HG03175 (cell line): ENCODE results near the gene UMPS.
"Not testable (repeated sequence)": the region's sequence is repeated elsewhere in the genome, so short reads cannot be mapped to it uniquely, and the experiment has no call there.

Source experiments
- ATAC-seq: cut with Tn5 transposase; IDR thresholded peaks from one replicate; pipeline ENCODE4 v1.9.1; 2021; ENCODE audit warnings: mild to moderate bottlenecking, moderate library complexity; ENCODE audit not compliant: unreplicated experiment

The UMPS gene

DNA sequence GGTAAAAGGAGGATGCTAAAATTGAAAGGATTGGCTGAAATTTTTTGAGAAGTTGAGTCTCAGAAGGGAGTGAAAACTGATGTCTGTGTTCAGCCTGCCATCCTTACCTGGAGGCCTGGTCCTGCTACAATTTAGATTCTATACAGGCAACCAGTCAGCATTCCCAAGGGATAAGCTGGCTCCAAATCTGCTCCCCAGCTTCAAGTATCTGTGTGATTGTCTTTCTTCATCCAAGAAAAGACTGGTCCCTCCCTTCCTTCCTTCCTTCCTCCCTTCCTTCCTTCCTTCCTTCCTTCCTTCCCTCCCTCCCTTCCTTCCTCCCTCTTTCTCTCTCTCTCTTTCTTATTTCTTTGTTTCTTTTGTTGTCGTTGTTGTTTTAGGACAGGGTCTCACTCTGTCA is 24.7 kb upstream of the UMPS start:
- ATAC-seq = no peak

DNA sequence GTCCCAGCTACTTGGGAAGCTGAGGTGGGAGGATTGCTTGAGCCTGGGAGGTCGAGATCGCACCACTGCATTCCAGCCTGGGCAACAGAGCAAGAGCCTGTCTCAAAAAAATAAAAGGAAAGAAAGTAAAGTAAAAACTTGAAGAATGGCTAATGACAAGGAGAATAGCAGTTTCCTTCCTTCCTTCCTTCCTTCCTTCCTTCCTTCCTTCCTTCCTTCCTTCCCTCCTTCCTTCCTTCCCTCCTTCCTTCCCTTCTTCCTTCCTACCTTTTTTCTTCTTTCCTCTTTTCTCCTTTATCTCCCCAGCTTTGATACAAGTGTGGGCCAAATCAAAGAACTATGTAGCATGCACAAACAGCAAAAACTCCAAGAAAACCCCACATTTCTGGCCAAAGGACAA is 23.0 kb upstream of the UMPS start:
- not testable (repeated sequence) for ATAC-seq

DNA sequence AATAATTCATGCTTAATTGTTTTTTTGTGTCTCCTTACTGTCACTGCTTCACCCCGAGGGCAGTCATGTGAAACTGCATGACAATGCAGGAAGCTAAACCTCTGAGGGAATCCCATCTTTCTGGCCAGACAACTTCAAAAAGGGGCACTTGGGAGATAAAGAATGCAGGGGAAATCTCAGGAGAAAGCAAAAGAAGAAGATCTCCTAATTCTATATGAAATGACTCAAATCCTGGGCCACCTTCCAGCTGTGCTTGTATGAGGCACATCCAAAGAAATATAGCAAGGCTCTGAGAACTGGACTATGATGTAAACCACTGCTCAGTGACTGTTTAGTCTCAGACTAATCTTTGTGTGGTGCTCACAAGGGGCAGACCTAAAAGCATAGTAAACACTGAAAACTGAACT is 22.6 kb upstream of the UMPS start:
- no peak for ATAC-seq

DNA sequence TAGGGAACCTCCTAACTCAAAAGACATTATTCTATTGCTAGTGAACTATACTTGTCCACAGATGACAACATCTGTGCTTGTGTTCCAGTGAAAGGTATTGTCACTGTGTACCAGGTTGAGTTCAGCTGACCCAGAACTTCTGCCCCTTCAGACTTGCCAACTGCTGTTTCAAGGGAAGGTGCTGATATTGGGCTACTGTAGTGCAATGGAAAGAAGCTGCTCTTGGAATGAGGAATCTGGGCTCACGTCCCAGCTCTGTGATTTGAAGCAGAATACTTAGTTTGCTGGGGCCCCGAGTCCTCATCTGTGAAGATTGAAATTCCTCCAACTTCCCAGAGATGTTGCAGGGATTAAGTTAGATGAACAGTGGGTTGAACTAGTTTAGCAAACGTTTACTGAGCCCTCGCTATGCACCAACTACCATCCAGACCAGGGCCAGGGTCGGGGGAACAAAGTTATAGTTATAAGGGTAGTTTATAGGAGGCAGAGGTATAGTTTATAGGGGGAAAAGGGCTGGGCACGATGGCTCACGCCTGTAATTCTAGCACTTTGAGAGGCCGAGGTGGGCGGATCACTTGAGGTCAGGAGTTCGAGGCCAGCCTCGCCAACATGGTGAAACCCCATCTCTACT is 15.9 kb upstream of the UMPS start:
- no peak for ATAC-seq

DNA sequence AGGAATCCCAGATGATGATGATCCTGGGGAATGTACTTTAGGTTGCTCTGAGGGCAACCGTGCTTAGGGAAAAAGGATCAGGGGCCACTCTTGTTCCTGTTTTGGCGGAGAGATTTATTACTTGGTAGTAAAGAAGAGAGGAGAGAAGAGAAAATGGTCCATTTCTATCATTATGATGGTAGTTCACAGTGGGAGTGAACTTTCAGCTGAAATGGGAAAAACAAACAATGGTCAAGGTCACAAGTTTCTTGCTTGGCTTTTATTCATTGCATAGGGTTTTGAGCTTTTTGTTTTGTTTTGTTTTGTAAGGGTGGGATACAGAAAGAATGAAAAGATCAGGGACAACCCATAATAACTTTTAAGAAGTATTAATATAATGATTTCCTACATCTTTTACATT is 7.7 kb upstream of the UMPS start:
- ATAC-seq = no peak

DNA sequence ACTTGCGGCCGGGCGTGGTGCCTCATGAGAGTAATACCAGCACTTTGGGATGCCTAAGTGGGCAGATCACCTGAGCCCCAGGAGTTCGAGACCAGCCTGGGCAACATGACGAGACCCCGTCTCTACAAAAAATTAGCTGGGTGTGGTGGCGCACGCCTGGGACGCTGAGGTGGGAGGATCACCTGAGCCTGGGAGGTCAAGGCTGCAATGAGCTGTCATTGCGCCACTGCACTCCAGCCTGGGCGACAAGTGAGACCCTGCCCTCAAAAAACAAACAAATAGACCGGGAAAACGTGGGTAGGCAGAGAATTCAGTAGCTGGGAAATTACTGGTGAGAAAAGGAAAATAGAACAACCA is 667 bp downstream of the UMPS start:
- no peak for ATAC-seq

DNA sequence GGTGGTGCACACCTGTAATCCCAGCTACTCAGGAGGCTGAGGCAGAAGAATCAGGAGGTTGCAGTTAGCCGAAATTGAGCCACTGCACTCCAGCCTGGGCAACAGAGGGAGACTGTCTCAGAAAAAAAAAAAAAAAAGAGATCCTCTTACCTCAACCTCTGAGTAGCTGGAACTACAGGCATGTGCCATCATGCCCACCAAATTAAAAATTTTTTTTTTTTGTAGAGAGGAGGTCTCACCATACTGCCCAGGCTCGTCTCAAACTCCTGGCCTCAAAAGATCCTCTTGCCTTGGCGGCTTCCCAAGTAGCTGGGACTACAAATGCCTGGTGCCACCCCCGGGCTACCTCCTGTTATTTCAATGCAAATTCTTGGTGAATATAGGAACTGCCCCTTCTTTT is 1.5 kb downstream of the UMPS start:
- ATAC-seq = no peak

DNA sequence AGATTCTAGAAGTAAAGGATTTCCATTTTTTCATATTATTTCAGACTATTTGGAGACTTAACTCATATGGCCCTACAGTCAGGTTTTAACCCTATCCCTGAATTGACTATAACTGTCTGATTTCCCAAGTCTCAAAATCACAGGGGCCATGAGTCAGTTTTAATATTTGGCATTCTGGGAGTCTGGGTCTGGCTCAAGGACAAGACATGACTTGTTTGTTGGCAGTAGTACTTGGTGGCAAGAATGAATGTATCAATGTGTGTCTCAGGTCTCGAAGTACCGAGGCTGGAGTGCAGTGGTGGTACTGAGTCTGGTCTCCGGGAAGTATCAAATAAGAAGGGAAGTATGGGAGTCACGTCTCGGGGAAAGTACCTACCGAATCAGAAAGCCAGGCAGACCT is 10.8 kb downstream of the UMPS start:
- ATAC-seq = no peak

DNA sequence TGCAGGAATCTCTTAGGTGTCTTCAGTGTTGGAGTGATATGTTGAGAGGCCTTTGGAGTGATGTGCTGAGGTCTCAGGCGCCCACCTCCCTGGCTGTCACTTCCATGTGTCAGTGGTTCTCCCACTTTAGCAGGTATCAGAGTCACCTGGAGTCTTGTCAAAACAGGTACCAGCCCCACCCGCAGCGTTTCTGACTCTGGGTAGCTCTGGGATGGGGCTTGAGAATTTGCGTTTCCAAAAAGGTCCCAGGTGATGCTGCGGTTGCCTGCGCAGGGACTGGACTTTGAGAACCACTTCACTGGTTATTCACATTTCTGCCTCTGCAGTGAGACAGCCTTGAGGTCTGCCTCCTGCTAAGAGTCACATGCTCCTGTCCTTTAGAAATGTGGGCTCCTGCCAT is 15.5 kb downstream of the UMPS start:
- no peak for ATAC-seq

DNA sequence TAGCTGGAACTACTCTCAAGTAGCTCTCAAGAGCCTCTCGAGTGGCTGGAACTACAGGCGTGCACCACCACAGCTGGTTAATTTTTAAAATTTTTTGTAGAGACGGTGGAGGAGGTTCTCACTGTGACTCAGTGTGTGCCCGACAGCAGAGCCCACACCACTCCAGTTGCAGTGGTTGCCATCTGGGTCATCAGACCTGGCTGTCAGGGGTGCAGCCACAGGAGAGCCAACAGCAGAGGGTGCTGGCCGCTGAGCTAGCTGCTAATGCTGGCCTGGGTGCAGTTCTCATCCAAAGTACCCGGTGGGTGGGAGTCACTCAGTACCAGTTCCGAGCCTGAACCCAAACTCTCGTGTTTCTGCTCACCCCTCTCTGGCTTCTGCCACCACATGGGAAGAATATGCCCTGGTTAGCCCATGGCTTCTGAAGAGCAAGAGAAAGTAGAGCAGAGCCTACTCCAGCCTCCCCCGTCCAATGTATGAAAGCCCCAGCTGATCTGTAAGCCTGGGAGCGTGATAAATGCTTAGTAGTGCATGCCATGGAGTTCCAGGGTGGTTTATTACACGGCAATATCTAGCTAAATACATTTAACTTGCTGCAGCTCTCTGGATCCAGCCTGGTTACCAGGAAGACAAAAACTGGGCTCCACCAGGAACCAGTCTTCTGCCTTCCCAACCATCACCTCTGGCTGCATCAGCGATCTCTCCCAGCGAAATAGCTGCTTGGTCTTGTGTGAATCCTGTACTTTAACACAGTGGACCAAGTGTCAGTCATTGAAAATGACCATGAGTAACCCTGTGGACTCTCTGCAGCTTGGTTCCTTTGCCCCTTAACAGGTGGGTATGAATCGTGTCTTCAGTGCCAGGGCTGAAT is 17.1 kb downstream of the UMPS start:
- no peak for ATAC-seq

DNA sequence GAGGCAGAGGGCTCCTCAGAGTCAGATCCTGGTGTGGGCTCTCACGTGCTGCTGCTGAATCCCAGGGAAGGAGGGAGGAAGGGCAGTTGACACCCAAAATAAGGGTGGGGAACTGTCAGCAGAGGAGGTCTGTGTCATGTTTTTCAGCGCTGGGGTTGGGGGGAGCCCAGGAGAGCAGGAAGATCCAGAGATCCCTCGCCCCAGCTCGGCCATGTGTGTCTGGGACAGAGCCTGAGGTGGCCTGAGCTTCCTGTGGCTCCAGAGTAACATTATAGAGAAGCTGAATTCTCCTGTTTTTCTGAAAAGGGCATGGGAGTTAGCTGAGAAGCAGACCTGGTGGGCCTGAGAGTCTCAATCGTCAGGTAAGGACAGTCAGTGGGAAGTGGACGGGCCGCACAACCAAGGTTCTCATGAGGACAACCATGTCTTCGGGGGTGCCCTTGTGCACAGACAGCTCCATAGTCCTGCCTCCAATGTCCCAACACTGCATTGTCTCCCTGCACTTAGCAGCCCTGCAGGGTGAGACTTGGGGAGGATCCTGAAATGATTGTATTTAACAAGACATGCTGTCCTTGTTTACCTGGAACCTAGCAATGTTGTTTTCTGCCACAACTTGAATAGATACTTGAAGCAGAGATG is 18.4 kb downstream of the UMPS start:
- ATAC-seq = no peak

DNA sequence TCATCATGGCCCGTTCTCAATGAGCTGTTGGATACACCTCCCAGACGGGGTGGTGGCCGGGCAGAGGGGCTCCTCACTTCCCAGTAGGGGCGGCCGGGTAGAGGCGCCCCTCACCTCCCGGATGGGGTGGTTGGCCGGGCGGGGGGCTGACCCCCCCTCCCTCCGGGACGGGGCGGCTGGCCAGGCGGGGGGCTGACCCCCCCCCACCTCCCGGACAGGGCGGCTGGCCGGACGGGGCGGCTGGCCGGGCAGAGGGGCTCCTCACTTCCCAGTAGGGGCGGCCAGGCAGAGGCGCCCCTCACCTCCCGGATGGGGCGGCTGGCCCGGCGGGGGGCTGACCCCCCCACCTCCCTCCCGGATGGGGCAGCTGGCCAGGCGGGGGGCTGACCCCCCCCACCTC is 19.6 kb downstream of the UMPS start:
- not testable (repeated sequence) for ATAC-seq

DNA sequence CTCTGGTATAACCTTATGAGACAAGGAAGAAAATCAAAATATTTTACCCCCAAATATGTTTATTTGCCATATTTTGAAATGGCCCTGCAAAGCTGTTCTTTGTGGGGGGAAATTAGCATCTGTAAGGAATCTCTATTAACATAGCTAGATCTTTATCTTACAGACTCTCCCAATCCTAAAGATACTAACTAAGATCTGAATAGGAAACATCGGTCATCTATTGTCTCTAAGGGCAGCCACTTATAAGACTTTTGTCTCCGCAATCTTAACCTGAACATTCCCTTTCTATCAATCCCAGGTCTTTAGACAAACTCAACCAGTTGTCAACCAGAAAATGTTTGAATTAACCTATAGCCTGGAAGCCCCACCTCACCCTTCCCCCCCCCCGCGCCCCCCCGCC is 21.2 kb downstream of the UMPS start:
- no peak for ATAC-seq

DNA sequence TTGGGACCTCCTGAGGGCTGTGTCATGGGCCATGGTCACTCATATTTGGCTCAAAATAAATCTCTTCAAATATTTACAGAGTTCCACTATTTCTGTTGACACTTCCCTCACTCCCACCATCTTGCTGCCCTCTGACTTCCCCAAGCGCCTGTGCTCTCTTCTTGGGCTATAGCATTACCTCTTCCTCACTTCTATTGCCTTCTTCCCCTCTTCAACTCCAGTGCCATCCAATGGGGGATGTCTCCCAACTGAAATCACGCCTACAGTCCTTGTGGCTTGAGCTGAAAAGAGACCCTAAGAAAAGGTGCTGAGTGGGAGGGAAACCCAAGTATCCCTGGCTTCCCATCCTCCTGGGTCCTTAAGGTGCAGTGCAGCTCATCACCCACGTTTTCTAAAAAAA is 21.8 kb downstream of the UMPS start:
- ATAC-seq = no peak

DNA sequence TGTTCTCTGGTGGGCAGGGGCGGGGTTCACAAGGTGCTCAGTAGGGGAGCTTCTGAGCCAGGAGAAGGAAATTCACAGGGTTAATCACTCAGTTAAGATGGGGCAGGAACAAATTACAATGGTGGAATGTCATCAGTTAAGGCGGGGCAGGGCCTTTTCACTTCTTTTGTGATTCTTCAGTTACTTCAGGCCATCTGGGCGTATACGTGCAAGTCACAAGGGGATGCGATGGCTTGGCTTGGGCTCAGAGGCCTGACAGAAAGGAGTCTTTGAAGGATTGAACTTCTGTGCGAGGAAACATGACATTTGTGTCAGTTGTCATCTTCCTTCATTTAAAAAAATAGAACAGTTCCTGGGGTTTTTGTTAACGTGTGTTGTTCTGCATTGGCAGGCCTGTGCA is 27.7 kb downstream of the UMPS start:
- ATAC-seq = not testable (repeated sequence)

DNA sequence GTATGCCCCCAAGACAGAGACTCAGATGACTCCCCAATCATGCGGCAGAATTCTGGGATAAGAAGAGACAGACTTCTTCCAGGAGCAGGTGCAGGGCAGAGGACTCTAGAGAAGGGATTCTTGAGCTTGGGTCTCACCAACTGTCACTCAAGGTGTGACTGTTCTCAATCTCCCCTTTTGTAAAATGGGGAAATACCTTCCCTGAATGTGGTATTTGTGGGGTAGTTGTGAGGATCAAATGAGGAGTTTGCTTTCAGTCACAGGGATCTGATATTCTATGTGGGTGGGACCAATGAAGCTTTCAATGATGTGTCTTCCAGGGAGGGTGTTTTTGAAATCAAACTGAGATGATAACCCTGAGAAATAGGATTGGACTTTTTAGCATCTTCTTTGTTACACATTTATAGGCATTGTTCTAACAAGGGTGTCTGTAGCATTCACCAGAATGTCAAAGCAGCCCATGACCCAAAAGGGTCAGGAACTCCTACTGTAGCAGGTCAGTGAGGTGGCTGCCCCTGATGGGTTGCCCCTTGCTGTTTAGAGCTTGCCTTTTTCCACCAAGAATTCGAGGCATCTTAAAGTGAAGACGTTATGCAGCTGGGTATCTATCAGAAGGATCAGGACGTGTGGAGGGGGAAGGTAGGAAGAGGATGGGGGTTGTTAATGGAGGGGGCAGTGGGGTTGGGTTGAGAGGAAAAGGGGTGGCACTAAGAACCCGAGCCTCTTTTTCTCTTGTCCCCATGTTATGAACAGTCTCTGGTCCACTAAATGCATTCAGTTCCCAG is 28.8 kb downstream of the UMPS start:
- ATAC-seq = no peak

DNA sequence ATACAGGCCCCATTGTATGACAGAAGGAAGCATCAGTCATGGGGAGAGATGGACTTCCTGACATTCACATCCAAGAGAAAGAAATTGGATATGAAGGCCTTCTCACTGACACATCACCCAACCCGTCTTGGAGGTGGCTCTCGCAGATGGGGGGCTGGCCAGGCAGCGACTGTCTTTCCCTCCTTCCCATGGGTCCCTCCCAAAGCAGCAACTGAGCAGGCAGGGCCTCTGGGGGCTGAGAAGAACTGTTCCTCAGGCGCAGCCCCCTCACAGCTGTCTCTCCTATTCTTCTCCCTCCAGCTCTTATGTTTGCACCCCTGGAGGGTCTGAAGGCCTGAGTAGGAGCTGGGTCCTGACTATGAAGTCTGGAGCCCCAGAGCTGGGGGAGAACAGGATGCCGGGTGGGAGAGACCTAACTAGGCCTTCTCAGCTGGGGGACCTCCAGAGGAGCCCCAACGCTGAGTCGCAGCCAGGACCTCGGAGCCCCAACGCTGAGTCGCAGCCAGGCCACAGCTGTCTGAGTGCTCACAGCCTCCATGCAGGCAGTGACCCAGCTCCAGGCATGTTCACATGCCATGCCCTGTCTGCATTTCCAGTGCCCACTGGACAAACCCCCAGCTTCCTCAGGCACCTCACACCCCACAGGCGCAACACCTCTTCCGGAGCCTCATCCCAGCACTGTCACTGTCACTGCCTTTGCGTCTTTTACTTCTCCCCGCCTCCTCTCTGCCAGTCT is 29.6 kb downstream of the UMPS start:
- ATAC-seq = no peak

DNA sequence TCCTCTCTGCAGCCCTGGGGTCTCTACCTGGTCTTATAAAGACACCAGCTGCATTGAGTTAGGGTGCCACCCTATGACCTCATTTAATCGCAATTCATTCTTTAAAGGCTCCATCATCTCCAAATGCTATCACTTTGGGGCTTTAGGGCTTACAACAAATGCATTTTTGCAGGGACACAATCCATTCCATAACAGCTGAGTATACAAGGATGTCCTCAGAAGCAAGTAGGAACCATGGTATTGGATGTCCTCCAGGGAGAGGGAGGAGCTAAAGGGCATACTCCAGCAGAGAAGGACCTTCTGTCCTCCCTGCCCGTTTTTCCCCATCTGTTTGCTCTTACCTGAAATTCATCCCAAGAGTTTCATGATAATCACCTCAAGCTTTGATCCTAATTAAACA is 30.3 kb downstream of the UMPS start:
- ATAC-seq = no peak

DNA sequence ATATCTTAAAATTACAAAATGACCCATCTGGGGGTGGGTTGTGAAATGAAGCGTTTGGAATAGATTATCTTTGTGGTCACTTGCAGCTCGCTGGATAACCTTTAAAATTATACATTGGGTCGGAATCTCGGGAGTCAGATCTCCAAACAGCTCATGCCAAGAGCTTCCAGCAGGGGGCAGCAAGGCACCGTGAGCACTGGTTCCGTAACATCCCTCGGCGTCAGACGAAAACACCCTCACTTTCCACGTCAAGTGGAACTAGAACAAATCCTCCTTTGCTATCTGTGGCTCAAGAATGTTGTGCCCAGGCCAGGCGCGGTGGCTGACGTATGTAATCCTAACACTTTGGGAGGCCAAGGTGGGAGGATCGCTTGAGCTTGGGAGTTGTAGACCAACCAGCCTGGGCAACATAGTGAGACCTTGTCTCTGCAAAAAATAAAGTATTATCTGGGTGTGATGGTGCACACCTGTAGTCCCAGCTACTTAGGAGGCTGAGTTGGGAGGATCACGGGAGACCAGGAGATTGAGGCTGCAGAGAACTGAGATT is 31.1 kb downstream of the UMPS start:
- no peak for ATAC-seq

DNA sequence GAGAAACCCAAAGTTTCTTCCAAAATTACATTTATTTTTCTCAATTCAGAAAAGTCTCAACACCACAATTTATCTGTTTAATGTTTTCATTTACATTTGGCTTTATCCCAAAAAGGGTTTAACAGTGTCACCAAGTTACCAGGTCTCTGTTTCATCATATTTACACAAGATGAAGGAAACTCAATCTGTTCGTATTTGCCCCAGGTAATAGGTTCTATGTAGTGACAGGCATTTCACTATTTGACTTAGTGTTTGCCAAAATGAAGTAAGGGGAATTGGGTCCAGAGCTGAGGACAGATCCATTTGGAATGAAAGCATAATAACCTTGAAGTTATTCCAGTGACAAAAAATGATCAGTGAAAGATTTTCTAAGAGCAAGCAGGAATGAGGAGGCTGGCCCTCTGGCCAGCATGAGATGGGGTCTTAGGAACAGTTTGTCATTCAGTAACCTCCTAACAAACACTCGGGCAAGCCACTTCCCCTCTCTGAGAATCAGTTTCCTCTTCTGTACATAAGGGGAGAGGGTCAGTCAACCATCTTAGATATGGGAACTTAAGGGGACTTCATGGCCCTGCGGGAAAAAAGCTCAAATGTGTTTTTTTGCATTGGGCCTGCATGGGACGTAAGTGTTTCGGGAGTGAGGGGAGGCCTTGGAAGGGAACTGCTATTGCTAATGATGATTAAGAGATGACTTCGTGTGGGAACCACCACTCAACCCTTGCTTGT is 31.8 kb downstream of the UMPS start:
- ATAC-seq = no peak
